Neural progenitor cell (in vitro differentiated cells): ENCODE results near the gene SEMA4D. TPM values are rescaled to one million over a fixed set of nuclear protein-coding genes. Genes with fewer than 3 reads are reported as not detected.

ENCODE experiments used
- DNase-seq: peaks from one replicate; pipeline ENCODE4 v3.0.0-alpha.2; 2016; ENCODE audit warnings: low spot score
- H2AFZ ChIP-seq: fragments of 200-600 bp; sonication (generic); replicated peaks from 2 replicates; pipeline ENCODE4 v1.6.1; 2016; ENCODE audit warnings: antibody characterized with exemption
- H3F3A ChIP-seq: fragments of 200-600 bp; sonication (generic); 2 replicates; pipeline ENCODE4 v1.6.1; 2016; ENCODE audit warnings: antibody characterized with exemption, low read depth
- H3K27ac ChIP-seq: fragments of 200-600 bp; sonication (generic); 2 replicates; pipeline ENCODE4 v1.5.1; 2016; ENCODE audit warnings: mild to moderate bottlenecking
- H3K27me3 ChIP-seq: fragments of 200-600 bp; sonication (generic); 2 replicates; pipeline ENCODE4 v1.6.1; 2016; ENCODE audit warnings: mild to moderate bottlenecking, moderate library complexity
- H3K36me3 ChIP-seq: fragments of 200-600 bp; sonication (generic); 2 replicates; pipeline ENCODE4 v1.5.1; 2016
- H3K4me1 ChIP-seq: fragments of 200-600 bp; sonication (generic); 2 replicates; pipeline ENCODE4 v1.6.1; 2016; ENCODE audit warnings: mixed run types
- H3K4me2 ChIP-seq: fragments of 200-600 bp; sonication (generic); 2 replicates; pipeline ENCODE4 v1.6.1; 2016
- H3K4me3 ChIP-seq: fragments of 200-600 bp; sonication (generic); 2 replicates; pipeline ENCODE4 v1.5.1; 2016
- H3K79me2 ChIP-seq: fragments of 200-600 bp; sonication (generic); 2 replicates; pipeline ENCODE4 v1.6.1; 2016; ENCODE audit warnings: low read depth
- H3K9ac ChIP-seq: fragments of 200-600 bp; sonication (generic); 2 replicates; pipeline ENCODE4 v1.6.1; 2016
- H3K9me3 ChIP-seq: fragments of 200-600 bp; sonication (generic); 2 replicates; pipeline ENCODE4 v1.5.1; 2016; ENCODE audit warnings: low read depth
- H4K20me1 ChIP-seq: fragments of 200-600 bp; sonication (generic); 2 replicates; pipeline ENCODE4 v1.6.1; 2016; ENCODE audit warnings: low read depth
- H3K27ac Mint-ChIP-seq: 3 replicates; pipeline ENCODE4 v1.8.0; 2021; ENCODE audit warnings: mixed read lengths
- H3K27me3 Mint-ChIP-seq: 2 replicates; pipeline ENCODE4 v1.8.0; 2022; ENCODE audit warnings: low read depth, mild to moderate bottlenecking, inconsistent platforms, moderate library complexity, mixed read lengths; ENCODE audit not compliant: insufficient read depth
- H3K36me3 Mint-ChIP-seq: 3 replicates; pipeline ENCODE4 v1.8.0; 2021; ENCODE audit warnings: mixed read lengths
- H3K4me1 Mint-ChIP-seq: 3 replicates; pipeline ENCODE4 v1.8.0; 2021; ENCODE audit warnings: mixed read lengths
- H3K4me3 Mint-ChIP-seq: 3 replicates; pipeline ENCODE4 v1.8.0; 2021; ENCODE audit warnings: mild to moderate bottlenecking, moderate library complexity, mixed read lengths
- H3K9me3 Mint-ChIP-seq: 3 replicates; pipeline ENCODE4 v1.8.0; 2020; ENCODE audit warnings: mixed read lengths
- CTCF ChIP-seq: fragments of 200-600 bp; sonication (generic); IDR thresholded peaks from 2 replicates; pipeline ENCODE4 v1.5.1; 2017; ENCODE audit warnings: antibody characterized with exemption, mild to moderate bottlenecking
- EZH2 ChIP-seq: fragments of 200-600 bp; sonication (generic); IDR thresholded peaks from 2 replicates; pipeline ENCODE4 v1.6.1; 2017; ENCODE audit warnings: antibody characterized with exemption, mild to moderate bottlenecking, moderate library complexity
- EZH2phosphoT487 ChIP-seq: fragments of 200-600 bp; sonication (generic); IDR thresholded peaks from 2 replicates; pipeline ENCODE4 v1.6.1; 2017; ENCODE audit warnings: antibody characterized with exemption
- total RNA-seq: library from RNA; depleted of rRNA; stranded (reverse); fragments of >200 nt; gene quantifications from 2 replicates; pipeline ENCODE4 v1.2.3, GENCODE V29; 2015; ENCODE audit warnings: low replicate concordance

SEMA4D gene
- total RNA-seq, 1 donor from 2014 or later, result 19.1 TPM

- H3K4me1 ChIP-seq, result peaks cover 18% of the 10 kb centered on the region
- H3F3A ChIP-seq, result peaks cover 30% of the 10 kb centered on the region
- no peak overlapping the region for H3K27ac ChIP-seq
- no peak overlapping the region for H3K9ac ChIP-seq
- no peak for DNase-seq
- H3K4me2 ChIP-seq, result no peak overlapping the region
- H3K4me3 Mint-ChIP-seq, result no peak overlapping the region
- peaks cover 39% of the 10 kb centered on the region for H3K4me1 Mint-ChIP-seq
- H3K36me3 Mint-ChIP-seq, result peaks cover 24% of the 10 kb centered on the region
- peaks cover 14% of the 10 kb centered on the region for H3K9me3 Mint-ChIP-seq
- no peak overlapping the region for H3K4me3 ChIP-seq
- H3K27me3 Mint-ChIP-seq, result peaks cover 3% of the 10 kb centered on the region
- no peaks in the 10 kb centered on the region for H3K9me3 ChIP-seq
- no peak overlapping the region for H2AFZ ChIP-seq
- TF ChIP-seq EZH2, result no peak
- no peak for TF ChIP-seq EZH2phosphoT487
- TF ChIP-seq CTCF, result no peak
- no peaks in the 10 kb centered on the region for H3K36me3 ChIP-seq
- peaks cover 33% of the 10 kb centered on the region for H4K20me1 ChIP-seq
- no peaks in the 10 kb centered on the region for H3K27me3 ChIP-seq
- H3K27ac Mint-ChIP-seq, result no peak overlapping the region
- H3K79me2 ChIP-seq, result peaks cover 25% of the 10 kb centered on the region
These were observed 87.9 kb downstream of the SEMA4D start for GRCh38 chr9:89410022-89410421.

GRCh38 chr9:89409466-89409865, 88.4 kb downstream of the SEMA4D start:
- H3K4me1 Mint-ChIP-seq, result peaks cover 39% of the 10 kb centered on the region
- peaks cover 28% of the 10 kb centered on the region for H4K20me1 ChIP-seq
- H3K9me3 Mint-ChIP-seq, result peaks cover 14% of the 10 kb centered on the region
- peaks cover 24% of the 10 kb centered on the region for H3K36me3 Mint-ChIP-seq
- no peaks in the 10 kb centered on the region for H3K36me3 ChIP-seq
- peaks cover 27% of the 10 kb centered on the region for H3F3A ChIP-seq
- no peak overlapping the region for H3K27ac ChIP-seq
- H3K9me3 ChIP-seq, result no peaks in the 10 kb centered on the region
- no peaks in the 10 kb centered on the region for H3K27me3 ChIP-seq
- no peak overlapping the region for H2AFZ ChIP-seq
- H3K79me2 ChIP-seq, result peaks cover 25% of the 10 kb centered on the region
- H3K9ac ChIP-seq, result no peak overlapping the region
- no peak for DNase-seq
- peaks cover 3% of the 10 kb centered on the region for H3K27me3 Mint-ChIP-seq
- H3K4me1 ChIP-seq, result peaks cover 18% of the 10 kb centered on the region
- no peak overlapping the region for H3K4me2 ChIP-seq
- no peak overlapping the region for H3K4me3 ChIP-seq
- H3K4me3 Mint-ChIP-seq, result no peak overlapping the region
- no peak overlapping the region for H3K27ac Mint-ChIP-seq
- TF ChIP-seq CTCF (no peak), EZH2 (no peak), EZH2phosphoT487 (no peak)

GRCh38 chr9:89408628-89409101, 89.2 kb downstream of the SEMA4D start:
- no peak for TF ChIP-seq EZH2phosphoT487
- TF ChIP-seq CTCF, result no peak
- no peak overlapping the region for H3K9ac ChIP-seq
- no peak overlapping the region for H2AFZ ChIP-seq
- peaks cover 20% of the 10 kb centered on the region for H4K20me1 ChIP-seq
- peaks cover 25% of the 10 kb centered on the region for H3K79me2 ChIP-seq
- no peaks in the 10 kb centered on the region for H3K36me3 ChIP-seq
- Mint-ChIP-seq H3K4me1 (peaks cover 33% of the 10 kb centered on the region), H3K27me3 (peaks cover 3% of the 10 kb centered on the region), H3K4me3 (no peak overlapping the region), H3K27ac (no peak overlapping the region), H3K36me3 (peaks cover 24% of the 10 kb centered on the region), H3K9me3 (peaks cover 14% of the 10 kb centered on the region)
- H3K9me3 ChIP-seq, result no peaks in the 10 kb centered on the region
- no peak overlapping the region for H3K27ac ChIP-seq
- peaks cover 19% of the 10 kb centered on the region for H3F3A ChIP-seq
- no peak overlapping the region for H3K4me3 ChIP-seq
- DNase-seq, result no peak
- no peak overlapping the region for H3K4me2 ChIP-seq
- no peaks in the 10 kb centered on the region for H3K27me3 ChIP-seq
- H3K4me1 ChIP-seq, result peaks cover 18% of the 10 kb centered on the region
